Measurements from ENCODE around the gene ATP5F1B. TPM values are rescaled to one million over a fixed set of nuclear protein-coding genes. Genes with fewer than 3 reads are reported as not detected.
A peak's percentile ranks its signal among the peaks of the same experiment; 100 is the strongest.

Gene ATP5F1B
- total and polyA plus RNA-seq, 2 of the 13 experiments (the other 11 are each of a cell fraction or from before 2014, with no cell fraction given), result 1,051 to 1,180 TPM

GRCh38 chr12:56688129-56688845 lies 42.5 kb upstream of the ATP5F1B start, which contains the start of gene PTGES3 (continued):
- TF ChIP-seq, protein P1, sequence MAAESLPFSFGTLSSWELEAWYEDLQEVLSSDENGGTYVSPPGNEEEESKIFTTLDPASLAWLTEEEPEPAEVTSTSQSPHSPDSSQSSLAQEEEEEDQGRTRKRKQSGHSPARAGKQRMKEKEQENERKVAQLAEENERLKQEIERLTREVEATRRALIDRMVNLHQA (CRISPR knock-in tag; IDR thresholded peaks at IDR 0.05), result no peak
- 0 out of 2 replicates have a peak, but pooled peaks have one; percentile 55 for TF ChIP-seq UBTF (CRISPR knock-in tag; IDR thresholded peaks at IDR 0.05)
- TF ChIP-seq FOXC1 (CRISPR knock-in tag; IDR thresholded peaks at IDR 0.05; ENCODE audit: borderline replicate concordance), result peak; percentile 98
- TF ChIP-seq, protein P2, sequence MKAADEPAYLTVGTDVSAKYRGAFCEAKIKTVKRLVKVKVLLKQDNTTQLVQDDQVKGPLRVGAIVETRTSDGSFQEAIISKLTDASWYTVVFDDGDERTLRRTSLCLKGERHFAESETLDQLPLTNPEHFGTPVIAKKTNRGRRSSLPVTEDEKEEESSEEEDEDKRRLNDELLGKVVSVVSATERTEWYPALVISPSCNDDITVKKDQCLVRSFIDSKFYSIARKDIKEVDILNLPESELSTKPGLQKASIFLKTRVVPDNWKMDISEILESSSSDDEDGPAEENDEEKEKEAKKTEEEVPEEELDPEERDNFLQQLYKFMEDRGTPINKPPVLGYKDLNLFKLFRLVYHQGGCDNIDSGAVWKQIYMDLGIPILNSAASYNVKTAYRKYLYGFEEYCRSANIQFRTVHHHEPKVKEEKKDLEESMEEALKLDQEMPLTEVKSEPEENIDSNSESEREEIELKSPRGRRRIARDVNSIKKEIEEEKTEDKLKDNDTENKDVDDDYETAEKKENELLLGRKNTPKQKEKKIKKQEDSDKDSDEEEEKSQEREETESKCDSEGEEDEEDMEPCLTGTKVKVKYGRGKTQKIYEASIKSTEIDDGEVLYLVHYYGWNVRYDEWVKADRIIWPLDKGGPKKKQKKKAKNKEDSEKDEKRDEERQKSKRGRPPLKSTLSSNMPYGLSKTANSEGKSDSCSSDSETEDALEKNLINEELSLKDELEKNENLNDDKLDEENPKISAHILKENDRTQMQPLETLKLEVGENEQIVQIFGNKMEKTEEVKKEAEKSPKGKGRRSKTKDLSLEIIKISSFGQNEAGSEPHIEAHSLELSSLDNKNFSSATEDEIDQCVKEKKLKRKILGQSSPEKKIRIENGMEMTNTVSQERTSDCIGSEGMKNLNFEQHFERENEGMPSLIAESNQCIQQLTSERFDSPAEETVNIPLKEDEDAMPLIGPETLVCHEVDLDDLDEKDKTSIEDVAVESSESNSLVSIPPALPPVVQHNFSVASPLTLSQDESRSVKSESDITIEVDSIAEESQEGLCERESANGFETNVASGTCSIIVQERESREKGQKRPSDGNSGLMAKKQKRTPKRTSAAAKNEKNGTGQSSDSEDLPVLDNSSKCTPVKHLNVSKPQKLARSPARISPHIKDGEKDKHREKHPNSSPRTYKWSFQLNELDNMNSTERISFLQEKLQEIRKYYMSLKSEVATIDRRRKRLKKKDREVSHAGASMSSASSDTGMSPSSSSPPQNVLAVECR (CRISPR knock-in tag; IDR thresholded peaks at IDR 0.05; ENCODE audit: borderline replicate concordance), result peak; percentile 88
- TF ChIP-seq KMT2B (CRISPR knock-in tag; IDR thresholded peaks at IDR 0.05), result peak; percentile 87
- TF ChIP-seq NFKBIZ (CRISPR knock-in tag; IDR thresholded peaks at IDR 0.05), result peak; percentile 81; the same call in 1 of the 2 replicates
- TF ChIP-seq ZNF34 (CRISPR knock-in tag; IDR thresholded peaks at IDR 0.05; ENCODE audit: borderline replicate concordance), result no peak
- TF ChIP-seq ZNF550 (CRISPR knock-in tag; IDR thresholded peaks at IDR 0.05; ENCODE audit: borderline replicate concordance), result no peak
- TF ChIP-seq GLMP (CRISPR knock-in tag; IDR thresholded peaks at IDR 0.05; ENCODE audit: borderline replicate concordance), result no peak
- no peak; the same call in none of the 2 replicates for TF ChIP-seq ESRRA (CRISPR knock-in tag; IDR thresholded peaks at IDR 0.05; ENCODE audit: low read depth)
- peak; percentile 93 for TF ChIP-seq ZNF18 (CRISPR knock-in tag; IDR thresholded peaks at IDR 0.05; ENCODE audit: insufficient replicate concordance)
- TF ChIP-seq, protein P3, sequence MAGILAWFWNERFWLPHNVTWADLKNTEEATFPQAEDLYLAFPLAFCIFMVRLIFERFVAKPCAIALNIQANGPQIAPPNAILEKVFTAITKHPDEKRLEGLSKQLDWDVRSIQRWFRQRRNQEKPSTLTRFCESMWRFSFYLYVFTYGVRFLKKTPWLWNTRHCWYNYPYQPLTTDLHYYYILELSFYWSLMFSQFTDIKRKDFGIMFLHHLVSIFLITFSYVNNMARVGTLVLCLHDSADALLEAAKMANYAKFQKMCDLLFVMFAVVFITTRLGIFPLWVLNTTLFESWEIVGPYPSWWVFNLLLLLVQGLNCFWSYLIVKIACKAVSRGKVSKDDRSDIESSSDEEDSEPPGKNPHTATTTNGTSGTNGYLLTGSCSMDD (CRISPR knock-in tag; IDR thresholded peaks at IDR 0.05), result no peak
- peak; percentile 95 for TF ChIP-seq SPEN (CRISPR knock-in tag; IDR thresholded peaks at IDR 0.05; ENCODE audit: low read depth)
- TF ChIP-seq ZC3H4 (CRISPR knock-in tag; IDR thresholded peaks at IDR 0.05; ENCODE audit: borderline replicate concordance), result 0 out of 2 replicates have a peak, but pooled peaks have one; percentile 25
- TF ChIP-seq ZNF597 (CRISPR knock-in tag; IDR thresholded peaks at IDR 0.05), result no peak
- peak; percentile 81 for TF ChIP-seq ATF1 (CRISPR knock-in tag; IDR thresholded peaks at IDR 0.05)

Data from HepG2 (cell line).